Natural killer cell (primary cell): ENCODE data around the gene ALG1. TPM values are rescaled to one million over a fixed set of nuclear protein-coding genes. Genes with fewer than 3 reads are reported as not detected.
"Not testable (repeated sequence)": the region's sequence is repeated elsewhere in the genome, so short reads cannot be mapped to it uniquely, and the experiment has no call there.

ENCODE experiments used
- ATAC-seq, 3 donors: fragments of 150-1000 bp in 2 of 3; fragments of 200-7000 bp in 1 of 3; cut with Tn5 transposase; 1 replicate in 1 of 3; 2 replicates in 2 of 3; pipeline ENCODE4 v1.10.0; 2021; ENCODE audit warnings: mild to moderate bottlenecking in 2 of 3, moderate library complexity in 2 of 3
- DNase-seq, 2 donors: peaks; one replicate each; pipeline versions ENCODE4 v3.0.0 to v3.0.0-alpha.2; 2013 to 2021; ENCODE audit warnings: mixed read lengths in 1 of 2
- H3K27ac ChIP-seq: one replicate; pipeline ENCODE4 v1.5.1; 2013; ENCODE audit warnings: mild to moderate bottlenecking, low read length
- H3K27me3 ChIP-seq: one replicate; pipeline ENCODE4 v1.6.1; 2013; ENCODE audit warnings: low read length; ENCODE audit not compliant: control insufficient read depth, insufficient read depth
- H3K36me3 ChIP-seq: one replicate; pipeline ENCODE4 v1.6.1; 2013; ENCODE audit warnings: low read length; ENCODE audit not compliant: control insufficient read depth, insufficient read depth
- H3K4me1 ChIP-seq: one replicate; pipeline ENCODE4 v1.6.1; 2013; ENCODE audit warnings: low read length; ENCODE audit not compliant: control insufficient read depth, insufficient read depth
- H3K4me3 ChIP-seq: one replicate; pipeline ENCODE4 v1.5.1; 2013; ENCODE audit warnings: low read length
- H3K9me3 ChIP-seq: one replicate; pipeline ENCODE4 v1.6.1; 2013; ENCODE audit warnings: low read length; ENCODE audit not compliant: control insufficient read depth, insufficient read depth
- H3K27ac Mint-ChIP-seq, 2 donors: one replicate each; pipeline ENCODE4 v1.8.0; 2022; ENCODE audit warnings: mild to moderate bottlenecking in 2 of 2, mixed read lengths in 2 of 2, moderate library complexity in 1 of 2
- H3K27me3 Mint-ChIP-seq, 2 donors: one replicate each; pipeline ENCODE4 v1.8.0; 2022; ENCODE audit warnings: low read depth in 2 of 2, mixed read lengths in 2 of 2
- H3K36me3 Mint-ChIP-seq: one replicate; pipeline ENCODE4 v1.8.0; 2022; ENCODE audit warnings: mixed read lengths
- H3K4me1 Mint-ChIP-seq, 2 donors: one replicate each; pipeline ENCODE4 v1.8.0; 2022; ENCODE audit warnings: mixed read lengths in 2 of 2
- H3K4me3 Mint-ChIP-seq: one replicate; pipeline ENCODE4 v1.8.0; 2022; ENCODE audit warnings: mild to moderate bottlenecking, moderate library complexity, mixed read lengths
- H3K9me3 Mint-ChIP-seq, 2 donors: one replicate each; pipeline ENCODE4 v1.8.0; 2022; ENCODE audit warnings: mixed read lengths in 2 of 2
- CTCF ChIP-seq: fragments of 200-600 bp; IDR thresholded peaks from one replicate; pipeline ENCODE4 v1.8.0; 2022; ENCODE audit warnings: antibody characterized with exemption
- WGBS: methylation state at CpG from one replicate; pipeline ENCODE4 v1.1.7; 2013; ENCODE audit warnings: missing lambda C conversion rate; ENCODE audit not compliant: insufficient coverage; 5-methylcytosine and 5-hydroxymethylcytosine counted together
- intact Hi-C: fragments of 100-400 bp; cut with micrococcal nuclease; formaldehyde crosslinking; loops from one replicate; pipeline ENCODE4 v1.14.2; 2022
- total RNA-seq, 4 donors: library from RNA; stranded (reverse); fragments of 120-200 nt in 1 of 4; gene quantifications; one replicate each; pipeline versions ENCODE4 v1.2.3 to v1.2.4, GENCODE V29; 2013 to 2022

The ALG1 gene
- total RNA-seq, 3 donors from 2014 or later (not counting 1 experiment from before 2014, with no cell fraction given), result 13.4 to 20.0 (median 17.4) TPM

- Histone ChIP-seq H3K36me3 (peaks cover 21% of the 10 kb centered on the region), H3K4me3 (no peak overlapping the region), H3K9me3 (no peaks in the 10 kb centered on the region), H3K27ac (no peak overlapping the region), H3K4me1 (peaks cover 18% of the 10 kb centered on the region), H3K27me3 (no peaks in the 10 kb centered on the region)
- no peak overlapping the region for H3K27ac Mint-ChIP-seq
- ATAC-seq (no peak), DNase-seq (no peak)
- H3K4me3 Mint-ChIP-seq, result no peak overlapping the region
- H3K36me3 Mint-ChIP-seq, result no peaks in the 10 kb centered on the region
- H3K4me1 Mint-ChIP-seq, result peaks cover 26 to 27% of the 10 kb centered on the region in 2 donors
- no peaks in the 10 kb centered on the region for H3K9me3 Mint-ChIP-seq
- intact Hi-C loops, result no loop called here
- no peak for TF ChIP-seq CTCF
- WGBS, result 92% methylated on average over 5 of the region's 5 CpGs
- no peaks in the 10 kb centered on the region for H3K27me3 Mint-ChIP-seq
Observed at GRCh38 chr16:5075637-5076036, 4.0 kb downstream of the ALG1 start.

GRCh38 chr16:5077304-5077703 is 5.7 kb downstream of the ALG1 start:
- WGBS, result 97% methylated on average over 13 of the region's 13 CpGs
- Histone ChIP-seq H3K36me3 (peaks cover 21% of the 10 kb centered on the region), H3K9me3 (no peaks in the 10 kb centered on the region), H3K4me1 (peaks cover 8% of the 10 kb centered on the region), H3K27ac (no peak overlapping the region), H3K27me3 (no peaks in the 10 kb centered on the region), H3K4me3 (no peak overlapping the region)
- Mint-ChIP-seq H3K4me3 (no peak overlapping the region), H3K27ac (no peak overlapping the region), H3K4me1 (peaks cover 11% of the 10 kb centered on the region in 2 donors), H3K9me3 (no peaks in the 10 kb centered on the region), H3K36me3 (no peaks in the 10 kb centered on the region), H3K27me3 (no peaks in the 10 kb centered on the region)
- no peak for TF ChIP-seq CTCF
- ATAC-seq (no peak), DNase-seq (no peak)
- intact Hi-C loops, result no loop called here

- intact Hi-C loops, result no loop called here
- 98% methylated on average over 15 of the region's 17 CpGs for WGBS
- Mint-ChIP-seq H3K9me3 (no peaks in the 10 kb centered on the region), H3K27me3 (no peaks in the 10 kb centered on the region), H3K4me1 (no peaks in the 10 kb centered on the region), H3K4me3 (no peak overlapping the region), H3K36me3 (no peaks in the 10 kb centered on the region), H3K27ac (no peak overlapping the region)
- no peak for DNase-seq
- no peak overlapping the region for H3K4me3 ChIP-seq
- no peaks in the 10 kb centered on the region for H3K4me1 ChIP-seq
- no peak for TF ChIP-seq CTCF
- no peaks in the 10 kb centered on the region for H3K27me3 ChIP-seq
- no peak for ATAC-seq
- H3K9me3 ChIP-seq, result no peaks in the 10 kb centered on the region
- no peak overlapping the region for H3K27ac ChIP-seq
- H3K36me3 ChIP-seq, result peaks cover 29% of the 10 kb centered on the region
Observed at GRCh38 chr16:5078626-5079025, 7.0 kb downstream of the ALG1 start.

GRCh38 chr16:5080461-5080860 is 8.8 kb downstream of the ALG1 start:
- H3K9me3 Mint-ChIP-seq, ATAC-seq, H3K4me1 ChIP-seq, H3K27ac Mint-ChIP-seq, H3K27me3 Mint-ChIP-seq, H3K4me3 ChIP-seq, H3K9me3 ChIP-seq, H3K4me1 Mint-ChIP-seq, H3K27ac ChIP-seq, H3K27me3 ChIP-seq, H3K4me3 Mint-ChIP-seq, intact Hi-C loops, H3K36me3 Mint-ChIP-seq, DNase-seq: not testable (repeated sequence)
- 96% methylated on average over 12 of the region's 12 CpGs for WGBS
- peaks cover 29% of the 10 kb centered on the region for H3K36me3 ChIP-seq

- H3K9me3 ChIP-seq, H3K4me3 Mint-ChIP-seq, ATAC-seq, H3K4me3 ChIP-seq, H3K36me3 Mint-ChIP-seq, H3K27me3 Mint-ChIP-seq, H3K27me3 ChIP-seq, intact Hi-C loops, H3K27ac ChIP-seq, H3K4me1 ChIP-seq, H3K4me1 Mint-ChIP-seq, H3K9me3 Mint-ChIP-seq, DNase-seq, H3K27ac Mint-ChIP-seq: not testable (repeated sequence)
- peaks cover 24% of the 10 kb centered on the region for H3K36me3 ChIP-seq
- whole genome bisulfite sequencing, result 80% methylated on average over 8 of the region's 9 CpGs
Observed at GRCh38 chr16:5080996-5081395, 9.4 kb downstream of the ALG1 start.

- ATAC-seq, intact Hi-C loops, H3K4me1 ChIP-seq, H3K9me3 ChIP-seq, H3K27ac ChIP-seq, H3K36me3 Mint-ChIP-seq, H3K4me3 ChIP-seq, H3K4me1 Mint-ChIP-seq, H3K4me3 Mint-ChIP-seq, H3K9me3 Mint-ChIP-seq, H3K27me3 ChIP-seq, DNase-seq, H3K27ac Mint-ChIP-seq, H3K27me3 Mint-ChIP-seq: not testable (repeated sequence)
- peaks cover 15% of the 10 kb centered on the region for H3K36me3 ChIP-seq
- 98% methylated on average over 9 of the region's 9 CpGs for WGBS
Observed at GRCh38 chr16:5083646-5084045, 12.0 kb downstream of the ALG1 start.
